Measurements from ENCODE around the gene CSRNP3.

CSRNP3 gene

GRCh38 chr2:165593081-165593480 lies 123.6 kb downstream of the CSRNP3 start:
- peaks cover 4% of the 10 kb centered on the region; the same call in 1 of the 2 replicates for H3K9me3 ChIP-seq (ENCODE audit: insufficient read depth, low read depth, low read length)

DNA sequence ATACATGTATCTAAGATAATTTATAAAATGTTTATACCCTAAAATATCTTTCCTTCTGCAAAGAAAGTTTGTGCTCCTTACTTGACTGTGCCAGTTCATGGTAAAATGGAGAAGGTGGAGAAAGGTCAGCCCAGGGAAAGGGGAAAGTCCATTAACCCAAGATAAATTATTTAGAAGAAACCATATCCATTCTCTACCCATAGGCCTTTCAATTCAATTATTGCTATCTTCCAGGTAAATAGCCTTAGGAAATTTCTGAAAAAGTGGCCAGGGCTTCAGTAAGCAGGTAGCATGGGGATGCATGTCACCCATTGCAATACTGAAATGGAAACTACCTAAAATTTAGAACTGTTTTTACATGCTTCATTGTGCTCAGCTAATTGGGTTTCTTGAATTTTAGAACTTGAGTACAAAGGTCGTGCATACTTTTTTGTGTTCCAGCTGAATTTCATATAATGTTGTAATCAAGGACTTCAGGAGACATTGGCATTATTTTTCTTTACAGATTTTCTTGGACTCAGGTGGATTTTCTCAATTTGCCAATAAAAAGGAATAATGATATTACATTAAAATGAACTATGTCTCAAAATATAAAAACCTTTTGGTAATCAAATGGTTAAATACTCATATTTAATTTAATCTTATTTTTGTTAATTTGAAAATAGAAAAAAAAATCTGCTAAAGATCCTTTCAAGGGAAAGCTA lies 124.9 kb downstream of the CSRNP3 start:
- Histone ChIP-seq H3K9me3 (ENCODE audit: insufficient read depth, low read depth, low read length) (peaks cover 4% of the 10 kb centered on the region; the same call in 1 of the 2 replicates), H3K27me3 (ENCODE audit: insufficient read depth, low read length, poor library complexity, severe bottlenecking) (no peaks in the 10 kb centered on the region), H3K4me3 (ENCODE audit: low read length, poor library complexity, severe bottlenecking) (peak overlapping the region; percentile 31), H3K9ac (ENCODE audit: low read depth, low read length, poor library complexity, severe bottlenecking) (no peak overlapping the region), H3K4me1 (ENCODE audit: insufficient read depth, low read length, poor library complexity, severe bottlenecking) (peaks cover 15% of the 10 kb centered on the region), H2AFZ (ENCODE audit: low read length) (peak overlapping the region; percentile 37; the same call in 1 of the 2 replicates), H3F3A (ENCODE audit: low read depth) (no peaks in the 10 kb centered on the region; the same call in 1 of the 2 replicates), H3K9me2 (replicated peaks; ENCODE audit: low read depth, low read length) (no peaks in the 10 kb centered on the region), H3K36me3 (ENCODE audit: insufficient read depth, low read length) (no peaks in the 10 kb centered on the region), H3K4me2 (ENCODE audit: low read depth, low read length, poor library complexity, severe bottlenecking) (peak overlapping the region; percentile 37), H4K20me1 (ENCODE audit: insufficient read depth, low read length, poor library complexity, severe bottlenecking) (no peaks in the 10 kb centered on the region), H3K79me2 (ENCODE audit: insufficient read depth, low read length) (no peaks in the 10 kb centered on the region)
- no peak for TF ChIP-seq CTCF (conservative IDR thresholded peaks at IDR 0.05; ENCODE audit: low read length)
- TF ChIP-seq EZH2phosphoT487 (IDR thresholded peaks at IDR 0.05; ENCODE audit: borderline replicate concordance): no peak

More at GRCh38 chr2:165593081-165593480, 123.6 kb downstream of the CSRNP3 start:
- Histone ChIP-seq H3K9me2 (replicated peaks; ENCODE audit: low read depth, low read length) (no peaks in the 10 kb centered on the region), H2AFZ (ENCODE audit: low read length) (no peak overlapping the region), H3K4me1 (ENCODE audit: insufficient read depth, low read length, poor library complexity, severe bottlenecking) (peaks cover 15% of the 10 kb centered on the region), H3F3A (ENCODE audit: low read depth) (no peaks in the 10 kb centered on the region; the same call in 1 of the 2 replicates), H3K9ac (ENCODE audit: low read depth, low read length, poor library complexity, severe bottlenecking) (no peak overlapping the region), H3K36me3 (ENCODE audit: insufficient read depth, low read length) (no peaks in the 10 kb centered on the region), H3K27me3 (ENCODE audit: insufficient read depth, low read length, poor library complexity, severe bottlenecking) (no peaks in the 10 kb centered on the region), H3K4me2 (ENCODE audit: low read depth, low read length, poor library complexity, severe bottlenecking) (no peak overlapping the region), H4K20me1 (ENCODE audit: insufficient read depth, low read length, poor library complexity, severe bottlenecking) (no peaks in the 10 kb centered on the region), H3K4me3 (ENCODE audit: low read length, poor library complexity, severe bottlenecking) (no peak overlapping the region), H3K79me2 (ENCODE audit: insufficient read depth, low read length) (no peaks in the 10 kb centered on the region)
- TF ChIP-seq CTCF (conservative IDR thresholded peaks at IDR 0.05; ENCODE audit: low read length): no peak
- TF ChIP-seq EZH2phosphoT487 (IDR thresholded peaks at IDR 0.05; ENCODE audit: borderline replicate concordance): no peak

DNA sequence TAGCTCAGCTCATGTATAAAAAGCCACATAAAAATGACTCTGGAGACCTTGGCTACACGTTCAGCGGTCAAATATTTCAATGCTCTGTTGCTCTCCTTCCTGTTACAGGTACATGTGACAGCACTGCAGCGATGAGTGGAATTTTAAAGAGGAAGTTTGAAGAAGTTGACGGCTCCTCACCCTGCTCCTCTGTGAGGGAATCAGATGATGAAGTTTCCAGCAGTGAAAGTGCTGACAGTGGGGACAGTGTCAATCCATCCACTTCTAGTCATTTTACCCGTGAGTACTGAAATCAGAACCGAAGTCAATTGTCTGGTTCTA lies 125.4 kb downstream of the CSRNP3 start:
- no peaks in the 10 kb centered on the region; the same call in 1 of the 2 replicates for H3F3A ChIP-seq (ENCODE audit: low read depth)
- peak overlapping the region; percentile 31 for H3K4me3 ChIP-seq (ENCODE audit: low read length, poor library complexity, severe bottlenecking)
- H3K36me3 ChIP-seq (ENCODE audit: insufficient read depth, low read length): no peaks in the 10 kb centered on the region
- H3K9me3 ChIP-seq (ENCODE audit: insufficient read depth, low read depth, low read length): peaks cover 4% of the 10 kb centered on the region; the same call in 1 of the 2 replicates
- H3K4me2 ChIP-seq (ENCODE audit: low read depth, low read length, poor library complexity, severe bottlenecking): peak overlapping the region; percentile 37
- no peaks in the 10 kb centered on the region for H3K27me3 ChIP-seq (ENCODE audit: insufficient read depth, low read length, poor library complexity, severe bottlenecking)
- TF ChIP-seq CTCF (conservative IDR thresholded peaks at IDR 0.05; ENCODE audit: low read length): no peak
- no peak for TF ChIP-seq EZH2phosphoT487 (IDR thresholded peaks at IDR 0.05; ENCODE audit: borderline replicate concordance)
- no peaks in the 10 kb centered on the region for H3K9me2 ChIP-seq (replicated peaks; ENCODE audit: low read depth, low read length)
- no peak overlapping the region for H3K9ac ChIP-seq (ENCODE audit: low read depth, low read length, poor library complexity, severe bottlenecking)
- H2AFZ ChIP-seq (ENCODE audit: low read length): no peak overlapping the region
- H3K79me2 ChIP-seq (ENCODE audit: insufficient read depth, low read length): no peaks in the 10 kb centered on the region
- H4K20me1 ChIP-seq (ENCODE audit: insufficient read depth, low read length, poor library complexity, severe bottlenecking): no peaks in the 10 kb centered on the region
- H3K4me1 ChIP-seq (ENCODE audit: insufficient read depth, low read length, poor library complexity, severe bottlenecking): peaks cover 15% of the 10 kb centered on the region

All from Loucy (cell line).